Measurements from ENCODE around the gene DIAPH2. TPM values are rescaled to one million over a fixed set of nuclear protein-coding genes. Genes with fewer than 3 reads are reported as not detected.

The DIAPH2 gene
- total and polyA plus RNA-seq, 2 experiments from 2014 or later: 16.2 to 56.6 TPM

DNA sequence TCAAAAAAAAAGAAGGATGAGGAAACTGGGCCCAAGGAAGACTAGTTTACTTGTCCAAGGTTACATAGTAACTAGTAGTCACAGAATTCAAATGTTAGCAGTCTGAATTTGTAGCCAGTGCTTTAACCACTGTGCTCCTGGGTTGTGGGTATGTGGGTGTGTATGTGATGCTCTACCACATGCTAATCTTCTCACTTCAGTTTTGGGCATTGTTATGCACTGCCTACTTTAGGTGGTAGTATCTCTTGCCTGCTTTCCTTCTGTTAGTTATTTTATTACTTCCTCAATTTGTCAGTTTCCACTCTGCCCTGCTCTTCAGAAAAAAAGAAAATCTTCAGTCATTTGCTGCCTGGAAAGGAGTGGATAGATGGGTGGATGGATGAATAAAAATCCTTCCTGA lies 418.3 kb downstream of the DIAPH2 start:
- no peaks in the 10 kb centered on the region for H3K36me3 Mint-ChIP-seq (ENCODE audit: low read depth)
- Histone ChIP-seq H3K4me2 (no peak overlapping the region), H3K36me3 (ENCODE audit: insufficient read depth) (no peaks in the 10 kb centered on the region), H3K27me3 (ENCODE audit: insufficient read depth) (no peaks in the 10 kb centered on the region), H2AFZ (no peak overlapping the region), H3K4me3 (no peak overlapping the region), H3K79me2 (replicated peaks; ENCODE audit: insufficient read depth) (no peaks in the 10 kb centered on the region), H3K9me2 (ENCODE audit: insufficient read depth) (no peaks in the 10 kb centered on the region), H3K27ac (ENCODE audit: low read depth) (no peak overlapping the region), H3F3A (replicated peaks; ENCODE audit: low read depth) (no peaks in the 10 kb centered on the region), H3K4me1 (ENCODE audit: insufficient read depth) (no peaks in the 10 kb centered on the region), H4K20me1 (replicated peaks; ENCODE audit: insufficient read depth) (no peaks in the 10 kb centered on the region)
- H3K4me1 Mint-ChIP-seq: peaks cover 5% of the 10 kb centered on the region; the same call in 2 of the 3 replicates
- no peak overlapping the region for H3K27ac Mint-ChIP-seq
- ATAC-seq: no peak
- H3K9me3 Mint-ChIP-seq: no peaks in the 10 kb centered on the region
- no peak overlapping the region for H3K4me3 Mint-ChIP-seq
- TF ChIP-seq POLR2AphosphoS5 (IDR thresholded peaks at IDR 0.05; ENCODE audit: low read depth) (no peak), EZH2 (IDR thresholded peaks at IDR 0.05; ENCODE audit: low read depth, unreplicated experiment) (no peak), ZNF331 (CRISPR knock-in tag; IDR thresholded peaks at IDR 0.05; ENCODE audit: low read depth) (no peak)
- TF ChIP-seq, protein P1, sequence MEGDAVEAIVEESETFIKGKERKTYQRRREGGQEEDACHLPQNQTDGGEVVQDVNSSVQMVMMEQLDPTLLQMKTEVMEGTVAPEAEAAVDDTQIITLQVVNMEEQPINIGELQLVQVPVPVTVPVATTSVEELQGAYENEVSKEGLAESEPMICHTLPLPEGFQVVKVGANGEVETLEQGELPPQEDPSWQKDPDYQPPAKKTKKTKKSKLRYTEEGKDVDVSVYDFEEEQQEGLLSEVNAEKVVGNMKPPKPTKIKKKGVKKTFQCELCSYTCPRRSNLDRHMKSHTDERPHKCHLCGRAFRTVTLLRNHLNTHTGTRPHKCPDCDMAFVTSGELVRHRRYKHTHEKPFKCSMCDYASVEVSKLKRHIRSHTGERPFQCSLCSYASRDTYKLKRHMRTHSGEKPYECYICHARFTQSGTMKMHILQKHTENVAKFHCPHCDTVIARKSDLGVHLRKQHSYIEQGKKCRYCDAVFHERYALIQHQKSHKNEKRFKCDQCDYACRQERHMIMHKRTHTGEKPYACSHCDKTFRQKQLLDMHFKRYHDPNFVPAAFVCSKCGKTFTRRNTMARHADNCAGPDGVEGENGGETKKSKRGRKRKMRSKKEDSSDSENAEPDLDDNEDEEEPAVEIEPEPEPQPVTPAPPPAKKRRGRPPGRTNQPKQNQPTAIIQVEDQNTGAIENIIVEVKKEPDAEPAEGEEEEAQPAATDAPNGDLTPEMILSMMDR (conservative IDR thresholded peaks at IDR 0.05; ENCODE audit: low read depth in 2 of 2): no peak
- TF ChIP-seq, protein P2, sequence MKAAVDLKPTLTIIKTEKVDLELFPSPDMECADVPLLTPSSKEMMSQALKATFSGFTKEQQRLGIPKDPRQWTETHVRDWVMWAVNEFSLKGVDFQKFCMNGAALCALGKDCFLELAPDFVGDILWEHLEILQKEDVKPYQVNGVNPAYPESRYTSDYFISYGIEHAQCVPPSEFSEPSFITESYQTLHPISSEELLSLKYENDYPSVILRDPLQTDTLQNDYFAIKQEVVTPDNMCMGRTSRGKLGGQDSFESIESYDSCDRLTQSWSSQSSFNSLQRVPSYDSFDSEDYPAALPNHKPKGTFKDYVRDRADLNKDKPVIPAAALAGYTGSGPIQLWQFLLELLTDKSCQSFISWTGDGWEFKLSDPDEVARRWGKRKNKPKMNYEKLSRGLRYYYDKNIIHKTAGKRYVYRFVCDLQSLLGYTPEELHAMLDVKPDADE (IDR thresholded peaks at IDR 0.05): no peak
- TF ChIP-seq, protein P3, sequence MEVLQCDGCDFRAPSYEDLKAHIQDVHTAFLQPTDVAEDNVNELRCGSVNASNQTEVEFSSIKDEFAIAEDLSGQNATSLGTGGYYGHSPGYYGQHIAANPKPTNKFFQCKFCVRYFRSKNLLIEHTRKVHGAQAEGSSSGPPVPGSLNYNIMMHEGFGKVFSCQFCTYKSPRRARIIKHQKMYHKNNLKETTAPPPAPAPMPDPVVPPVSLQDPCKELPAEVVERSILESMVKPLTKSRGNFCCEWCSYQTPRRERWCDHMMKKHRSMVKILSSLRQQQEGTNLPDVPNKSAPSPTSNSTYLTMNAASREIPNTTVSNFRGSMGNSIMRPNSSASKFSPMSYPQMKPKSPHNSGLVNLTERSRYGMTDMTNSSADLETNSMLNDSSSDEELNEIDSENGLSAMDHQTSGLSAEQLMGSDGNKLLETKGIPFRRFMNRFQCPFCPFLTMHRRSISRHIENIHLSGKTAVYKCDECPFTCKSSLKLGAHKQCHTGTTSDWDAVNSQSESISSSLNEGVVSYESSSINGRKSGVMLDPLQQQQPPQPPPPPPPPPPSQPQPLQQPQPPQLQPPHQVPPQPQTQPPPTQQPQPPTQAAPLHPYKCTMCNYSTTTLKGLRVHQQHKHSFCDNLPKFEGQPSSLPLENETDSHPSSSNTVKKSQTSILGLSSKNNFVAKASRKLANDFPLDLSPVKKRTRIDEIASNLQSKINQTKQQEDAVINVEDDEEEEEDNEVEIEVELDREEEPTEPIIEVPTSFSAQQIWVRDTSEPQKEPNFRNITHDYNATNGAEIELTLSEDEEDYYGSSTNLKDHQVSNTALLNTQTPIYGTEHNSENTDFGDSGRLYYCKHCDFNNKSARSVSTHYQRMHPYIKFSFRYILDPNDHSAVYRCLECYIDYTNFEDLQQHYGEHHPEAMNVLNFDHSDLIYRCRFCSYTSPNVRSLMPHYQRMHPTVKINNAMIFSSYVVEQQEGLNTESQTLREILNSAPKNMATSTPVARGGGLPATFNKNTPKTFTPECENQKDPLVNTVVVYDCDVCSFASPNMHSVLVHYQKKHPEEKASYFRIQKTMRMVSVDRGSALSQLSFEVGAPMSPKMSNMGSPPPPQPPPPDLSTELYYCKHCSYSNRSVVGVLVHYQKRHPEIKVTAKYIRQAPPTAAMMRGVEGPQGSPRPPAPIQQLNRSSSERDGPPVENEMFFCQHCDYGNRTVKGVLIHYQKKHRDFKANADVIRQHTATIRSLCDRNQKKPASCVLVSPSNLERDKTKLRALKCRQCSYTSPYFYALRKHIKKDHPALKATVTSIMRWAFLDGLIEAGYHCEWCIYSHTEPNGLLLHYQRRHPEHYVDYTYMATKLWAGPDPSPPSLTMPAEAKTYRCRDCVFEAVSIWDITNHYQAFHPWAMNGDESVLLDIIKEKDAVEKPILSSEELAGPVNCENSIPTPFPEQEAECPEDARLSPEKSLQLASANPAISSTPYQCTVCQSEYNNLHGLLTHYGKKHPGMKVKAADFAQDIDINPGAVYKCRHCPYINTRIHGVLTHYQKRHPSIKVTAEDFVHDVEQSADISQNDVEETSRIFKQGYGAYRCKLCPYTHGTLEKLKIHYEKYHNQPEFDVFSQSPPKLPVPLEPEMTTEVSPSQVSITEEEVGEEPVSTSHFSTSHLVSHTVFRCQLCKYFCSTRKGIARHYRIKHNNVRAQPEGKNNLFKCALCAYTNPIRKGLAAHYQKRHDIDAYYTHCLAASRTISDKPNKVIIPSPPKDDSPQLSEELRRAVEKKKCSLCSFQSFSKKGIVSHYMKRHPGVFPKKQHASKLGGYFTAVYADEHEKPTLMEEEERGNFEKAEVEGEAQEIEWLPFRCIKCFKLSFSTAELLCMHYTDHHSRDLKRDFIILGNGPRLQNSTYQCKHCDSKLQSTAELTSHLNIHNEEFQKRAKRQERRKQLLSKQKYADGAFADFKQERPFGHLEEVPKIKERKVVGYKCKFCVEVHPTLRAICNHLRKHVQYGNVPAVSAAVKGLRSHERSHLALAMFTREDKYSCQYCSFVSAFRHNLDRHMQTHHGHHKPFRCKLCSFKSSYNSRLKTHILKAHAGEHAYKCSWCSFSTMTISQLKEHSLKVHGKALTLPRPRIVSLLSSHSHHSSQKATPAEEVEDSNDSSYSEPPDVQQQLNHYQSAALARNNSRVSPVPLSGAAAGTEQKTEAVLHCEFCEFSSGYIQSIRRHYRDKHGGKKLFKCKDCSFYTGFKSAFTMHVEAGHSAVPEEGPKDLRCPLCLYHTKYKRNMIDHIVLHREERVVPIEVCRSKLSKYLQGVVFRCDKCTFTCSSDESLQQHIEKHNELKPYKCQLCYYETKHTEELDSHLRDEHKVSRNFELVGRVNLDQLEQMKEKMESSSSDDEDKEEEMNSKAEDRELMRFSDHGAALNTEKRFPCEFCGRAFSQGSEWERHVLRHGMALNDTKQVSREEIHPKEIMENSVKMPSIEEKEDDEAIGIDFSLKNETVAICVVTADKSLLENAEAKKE (CRISPR knock-in tag; IDR thresholded peaks at IDR 0.05): no peak
- H3K27me3 Mint-ChIP-seq (ENCODE audit: insufficient read depth, low read depth, poor library complexity): no peaks in the 10 kb centered on the region
- DNase-seq (ENCODE audit: low spot score): no peak

All from GM23338 (cell line).